IMR-90 (cell line): ENCODE results near the gene HLA-DMB. TPM values are rescaled to one million over a fixed set of nuclear protein-coding genes. Genes with fewer than 3 reads are reported as not detected.

Source experiments
- ATAC-seq: fragments of 200-7000 bp; cut with Tn5 transposase; 2 replicates; pipeline ENCODE4 v1.9.1; 2020; ENCODE audit warnings: low read depth, mild to moderate bottlenecking, moderate library complexity
- BruUV-seq: library from RNA; stranded (reverse); fragments of 400-500 nt; replicated peaks from 2 replicates; lab custom pipeline; 2021; lab: Mats Ljungman, UMichigan
- CTCF ChIA-PET: fragments of 300-600 bp; formaldehyde crosslinking; extraction: SDS; loops from one replicate; lab custom pipeline; 2021; ENCODE audit warnings: antibody characterized with exemption; lab: Yijun Ruan, JAX
- POLR2A ChIA-PET: fragments of 300-600 bp; sonication (Branson Sonifier 250); formaldehyde crosslinking; loops from one replicate; lab custom pipeline; 2022; ENCODE audit warnings: antibody characterized with exemption; ENCODE audit not compliant: unreplicated experiment; lab: Charles Lee
- DNase-seq: peaks from one replicate; pipeline ENCODE4 v3.0.0; 2013
- H2AFZ ChIP-seq: replicated peaks from 2 replicates; pipeline ENCODE3; 2013; ENCODE audit warnings: low read length, mild to moderate bottlenecking; ENCODE audit not compliant: poor library complexity
- H2AK5ac ChIP-seq: 2 replicates; pipeline ENCODE4 v1.6.1; 2013; ENCODE audit warnings: low read depth, low read length, inconsistent platforms
- H2AK9ac ChIP-seq: replicated peaks from 2 replicates; pipeline ENCODE3; 2013; ENCODE audit warnings: mild to moderate bottlenecking, low read depth, low read length, moderate library complexity; ENCODE audit not compliant: poor library complexity
- H2BK120ac ChIP-seq: 2 replicates; pipeline ENCODE4 v1.6.1; 2013; ENCODE audit warnings: low read depth, low read length, inconsistent platforms
- H2BK15ac ChIP-seq: 3 replicates; pipeline ENCODE4 v1.6.1; 2013; ENCODE audit warnings: low read depth, low read length, inconsistent platforms
- H2BK20ac ChIP-seq: 2 replicates; pipeline ENCODE4 v1.6.1; 2013; ENCODE audit warnings: low read depth, mild to moderate bottlenecking, inconsistent platforms, low read length, moderate library complexity
- H2BK5ac ChIP-seq: 2 replicates; pipeline ENCODE4 v1.6.1; 2013; ENCODE audit warnings: mild to moderate bottlenecking, low read depth, low read length, inconsistent platforms; ENCODE audit not compliant: poor library complexity, severe bottlenecking
- H3K14ac ChIP-seq: replicated peaks from 2 replicates; pipeline ENCODE4 v1.6.1; 2013; ENCODE audit warnings: low read depth, low read length, inconsistent platforms
- H3K18ac ChIP-seq: 2 replicates; pipeline ENCODE4 v1.6.1; 2013; ENCODE audit warnings: low read depth, low read length, control low read depth
- H3K23ac ChIP-seq: 2 replicates; pipeline ENCODE4 v1.6.1; 2013; ENCODE audit warnings: low read depth, low read length, inconsistent platforms
- H3K27ac ChIP-seq: 2 replicates; pipeline ENCODE4 v1.5.1; 2013; ENCODE audit warnings: mild to moderate bottlenecking, control low read depth, low read length; ENCODE audit not compliant: insufficient read depth
- H3K27me3 ChIP-seq: 2 replicates; pipeline ENCODE4 v1.6.1; 2013; ENCODE audit warnings: low read length; ENCODE audit not compliant: control insufficient read depth, insufficient read depth
- H3K36me3 ChIP-seq: 2 replicates; pipeline ENCODE4 v1.6.1; 2013; ENCODE audit warnings: low read length, mixed read lengths; ENCODE audit not compliant: control insufficient read depth, insufficient read depth
- H3K4ac ChIP-seq: 2 replicates; pipeline ENCODE4 v1.6.1; 2013; ENCODE audit warnings: low read depth, low read length, inconsistent platforms
- H3K4me1 ChIP-seq: 2 replicates; pipeline ENCODE4 v1.6.1; 2013; ENCODE audit warnings: low read length, mixed read lengths; ENCODE audit not compliant: control insufficient read depth, insufficient read depth
- H3K4me2 ChIP-seq: 2 replicates; pipeline ENCODE4 v1.6.1; 2013; ENCODE audit warnings: low read depth, mild to moderate bottlenecking, control low read depth, low read length, moderate library complexity
- H3K4me3 ChIP-seq: 2 replicates; pipeline ENCODE4 v1.5.1; 2013; ENCODE audit warnings: low read depth, mild to moderate bottlenecking, control low read depth, low read length, moderate library complexity; ENCODE audit not compliant: insufficient read depth
- H3K56ac ChIP-seq: 2 replicates; pipeline ENCODE4 v1.6.1; 2013; ENCODE audit warnings: low read length, inconsistent platforms; ENCODE audit not compliant: insufficient read depth; ENCODE audit errors: extremely low read depth
- H3K79me1 ChIP-seq, 2 experiments: 2 replicates each; pipeline ENCODE4 v1.6.1; 2013; ENCODE audit warnings: low read length in 2 of 2, inconsistent platforms in 1 of 2, low read depth in 1 of 2
- H3K9ac ChIP-seq: 2 replicates; pipeline ENCODE4 v1.6.1; 2013; ENCODE audit warnings: low read depth, low read length, control low read depth
- H3K9me1 ChIP-seq: 2 replicates; pipeline ENCODE4 v1.6.1; 2013; ENCODE audit warnings: low read length, inconsistent platforms; ENCODE audit not compliant: insufficient read depth
- H3K9me3 ChIP-seq: 2 replicates; pipeline ENCODE4 v1.6.1; 2013; ENCODE audit warnings: low read length; ENCODE audit not compliant: control insufficient read depth, insufficient read depth
- H4K20me1 ChIP-seq: 2 replicates; pipeline ENCODE4 v1.6.1; 2013; ENCODE audit warnings: low read length, inconsistent platforms; ENCODE audit not compliant: insufficient read depth
- H4K5ac ChIP-seq: 2 replicates; pipeline ENCODE4 v1.6.1; 2013; ENCODE audit warnings: mild to moderate bottlenecking, low read depth, low read length, control low read depth
- H4K8ac ChIP-seq, 2 experiments: 2 replicates each; pipeline ENCODE4 v1.6.1; 2013; ENCODE audit warnings: low read depth in 2 of 2, low read length in 2 of 2, control low read depth in 1 of 2, inconsistent platforms in 1 of 2
- H4K91ac ChIP-seq: 2 replicates; pipeline ENCODE4 v1.6.1; 2013; ENCODE audit warnings: low read depth, low read length, inconsistent platforms; ENCODE audit not compliant: insufficient read depth
- MAFK ChIP-seq: IDR thresholded peaks from 2 replicates; pipeline ENCODE4 v1.6.1; 2012; ENCODE audit warnings: low read depth, low read length, improper control_type of control experiment
- MXI1 ChIP-seq: IDR thresholded peaks from 2 replicates; pipeline ENCODE4 v1.6.1; 2012; ENCODE audit warnings: low read depth, mild to moderate bottlenecking, low read length, moderate library complexity, borderline replicate concordance
- RCOR1 ChIP-seq: IDR thresholded peaks from 2 replicates; pipeline ENCODE4 v1.6.1; 2012; ENCODE audit warnings: mild to moderate bottlenecking, low read length, improper control_type of control experiment; ENCODE audit not compliant: insufficient replicate concordance
- WGBS, 2 experiments: methylation state at CpG; one replicate each; pipeline versions ENCODE4 v1.1.5 to v1.1.7; 2013; ENCODE audit warnings: missing lambda C conversion rate in 2 of 2; ENCODE audit not compliant: insufficient read length in 1 of 2; ENCODE audit errors: extremely low coverage in 2 of 2; 5-methylcytosine and 5-hydroxymethylcytosine counted together
- dilution Hi-C: fragments of 300-500 bp; cut with HindIII; formaldehyde crosslinking; loops from one replicate; pipeline ENCODE4 v1.14.3; 2018; ENCODE audit warnings: low sequenced_read_pairs; ENCODE audit not compliant: unreplicated experiment
- in situ Hi-C: fragments of 300-500 bp; cut with MboI; formaldehyde crosslinking; loops from 3 replicates; pipeline ENCODE4 v1.14.3; 2019; ENCODE audit warnings: low sequenced_read_pairs, inconsistent platforms, mixed read lengths
- intact Hi-C: fragments of 100-400 bp; cut with micrococcal nuclease; formaldehyde crosslinking; loops from 2 replicates; pipeline ENCODE4 v1.10.0; 2022
- polyA plus RNA-seq, 3 experiments: library from polyadenylated mRNA; depleted of rRNA; stranded (reverse); fragments of >200 nt; gene quantifications; 2 replicates each; pipeline ENCODE4 v1.2.3, GENCODE V29; 2012; ENCODE audit warnings: low replicate concordance in 1 of 3
- total RNA-seq: library from RNA; depleted of rRNA; stranded (reverse); fragments of >200 nt; gene quantifications from 2 replicates; pipeline ENCODE4 v1.2.3, GENCODE V29; 2012

The HLA-DMB gene
- total and polyA plus RNA-seq, 2 of the 4 experiments (the other 2 are of a cell fraction) = 0.18 to 0.19 TPM

DNA sequence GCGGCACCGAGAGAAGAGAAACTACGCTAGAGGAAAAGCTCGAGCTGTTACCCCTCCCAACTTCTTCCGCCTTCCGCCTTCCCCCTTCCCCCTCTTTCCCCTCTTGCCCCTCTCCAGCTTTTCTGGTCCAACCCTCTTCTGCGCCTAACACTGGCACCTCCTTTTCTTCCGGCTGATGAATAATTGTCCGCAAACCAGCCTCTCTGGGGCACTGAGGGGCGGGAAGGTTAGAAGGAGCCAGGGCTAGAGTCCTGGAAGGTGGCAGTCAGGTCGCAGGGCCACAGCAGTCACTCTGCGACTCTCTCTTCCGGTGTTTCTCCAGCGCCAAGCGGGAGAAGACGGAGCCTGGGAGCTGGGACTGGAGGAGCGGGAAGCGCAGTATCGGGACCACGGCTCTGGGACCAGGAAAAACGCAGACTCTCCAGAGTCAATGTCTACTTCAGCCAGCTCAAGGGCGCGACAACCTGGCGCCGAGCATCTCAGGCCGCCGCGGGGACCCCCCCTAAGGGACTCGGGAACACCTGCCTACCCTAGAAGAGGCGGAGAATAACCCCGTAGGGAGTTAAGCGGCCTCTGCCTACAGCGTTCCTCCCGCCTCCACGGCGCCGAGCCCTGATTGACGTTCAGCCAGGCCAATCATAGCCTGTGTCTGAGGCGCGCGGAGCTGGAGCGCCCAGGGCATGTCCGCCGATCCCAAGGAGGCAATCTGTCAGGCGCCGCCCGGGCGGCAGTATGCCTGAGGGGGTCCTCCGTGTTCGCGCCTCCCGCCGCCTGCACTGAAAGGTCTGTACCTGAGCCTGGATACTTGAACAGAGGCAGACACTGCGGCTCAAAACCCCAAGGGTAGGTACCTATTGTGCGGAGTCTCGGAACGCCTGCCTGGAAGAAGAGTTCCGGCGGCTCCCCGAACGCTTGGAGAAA, 46.5 kb downstream of the HLA-DMB start:
- dilution Hi-C loops (no loop called here), intact Hi-C loops (loop anchor here (2.0 kb wide), 1 partner anchor 74 kb away; the partner anchor contains the start of gene BRD2), in situ Hi-C loops (loop anchor here (5.0 kb wide), 1 partner anchor 78 kb away; no protein-coding TSS in a partner anchor)
- Histone ChIP-seq H3K79me1 (peaks cover 31 to 35% of the 10 kb centered on the region in 2 experiments), H3K23ac (peak overlapping the region; percentile 83), H2AFZ (peak overlapping the region; percentile 97), H2BK5ac (peak overlapping the region; percentile 69), H2BK120ac (peak overlapping the region; percentile 44; the same call in 1 of the 2 replicates), H2BK20ac (0 out of 2 replicates have a peak overlapping the region, but pooled peaks have one; percentile 12), H3K4me1 (peaks cover 2% of the 10 kb centered on the region; the same call in 1 of the 2 replicates), H4K91ac (peak overlapping the region; percentile 87), H4K5ac (peak overlapping the region; percentile 72), H2BK15ac (peak overlapping the region; percentile 22; the same call in 1 of the 3 replicates), H3K18ac (peak overlapping the region; percentile 51), H3K36me3 (peaks cover 1% of the 10 kb centered on the region; the same call in 1 of the 2 replicates), H3K9me1 (peaks cover 13% of the 10 kb centered on the region; the same call in 1 of the 2 replicates), H4K20me1 (no peaks in the 10 kb centered on the region), H3K27me3 (no peaks in the 10 kb centered on the region), H3K27ac (peak overlapping the region; percentile 81), H3K4me2 (peak overlapping the region; percentile 75), H3K4ac (peak overlapping the region; percentile 82), H3K4me3 (peak overlapping the region; percentile 84), H2AK9ac (peak overlapping the region; percentile 89), H2AK5ac (no peak overlapping the region), H3K9ac (peak overlapping the region; percentile 82), H3K9me3 (no peaks in the 10 kb centered on the region), H4K8ac (peak overlapping the region; percentile 96 to 98), H3K14ac (peak overlapping the region; percentile 81), H3K56ac (peak overlapping the region; percentile 84)
- ChIA-PET POLR2A (interaction anchor here (0.6 to 1.9 kb wide), 5 partner anchors 41 to 704 kb away, joined by 3 to 10 read pairs (median 4); partner anchors contain the start of genes PBX2, PSMB9 and TAP1), CTCF (interaction anchor here (0.6 to 2.1 kb wide), 7 partner anchors 21 to 145 kb away, joined by 3 to 6 read pairs (median 4); partner anchors contain the start of gene TAP2)
- 0% methylated on average over 23 of the region's 61 CpGs; no CpG with 5 or more reads in 1 of the 2 experiments for WGBS, 2 experiments
- TF ChIP-seq RCOR1 (peak; percentile 6), MXI1 (peak; percentile 42; the same call in 1 of the 2 replicates), MAFK (no peak)
- no TSS peak for BruUV-seq
- ATAC-seq (peak; percentile 99), DNase-seq (peak; percentile 88)
